Measurements from ENCODE around the gene CCDC47. TPM values are rescaled to one million over a fixed set of nuclear protein-coding genes. Genes with fewer than 3 reads are reported as not detected.

Gene CCDC47
- total RNA-seq, 1 experiment from 2014 or later = 117 TPM

- no peak for TF ChIP-seq ATF3 (IDR thresholded peaks at IDR 0.05)
Observed at GRCh38 chr17:63822537-63822936, 49.1 kb upstream of the CCDC47 start (continued).

GRCh38 chr17:63821804-63822203 is 48.4 kb upstream of the CCDC47 start:
- POLR2A ChIA-PET = no interaction called here
- Histone ChIP-seq H3K79me2 (ENCODE audit: insufficient read depth, low read length) (peaks cover 82% of the 10 kb centered on the region), H3K27ac (ENCODE audit: low read depth, low read length) (no peak overlapping the region)

More at GRCh38 chr17:63821804-63822203, 48.4 kb upstream of the CCDC47 start:
- DNase-seq (ENCODE audit: low read depth, low spot score) (no peak), ATAC-seq (no peak)
- Histone ChIP-seq H3K36me3 (ENCODE audit: control insufficient read depth in 1 of 2, insufficient read depth in 2 of 2, low read length in 2 of 2) (peaks cover 82 to 85% of the 10 kb centered on the region in 2 experiments), H3K9me3 (ENCODE audit: control insufficient read depth in 1 of 2, insufficient read depth in 1 of 2, low read depth in 1 of 2, low read length in 2 of 2) (no peaks in the 10 kb centered on the region), H3K4me1 (ENCODE audit: control insufficient read depth in 1 of 2, insufficient read depth in 2 of 2, low read length in 2 of 2) (peaks cover 4 to 8% of the 10 kb centered on the region in 2 experiments; a peak in 2 of 4 replicates), H4K20me1 (ENCODE audit: insufficient read depth) (peaks cover 8% of the 10 kb centered on the region; the same call in 1 of the 2 replicates), H2AFZ (ENCODE audit: low read depth, low read length, poor library complexity, severe bottlenecking) (no peak overlapping the region), H3K27me3 (ENCODE audit: insufficient read depth, low read length) (no peaks in the 10 kb centered on the region), H3K4me3 (replicated peaks in 1 of 2; ENCODE audit: low read depth in 1 of 2, low read length in 2 of 2) (no peak overlapping the region), H3K9ac (ENCODE audit: low read length) (no peak overlapping the region), H3K9me2 (ENCODE audit: insufficient read depth) (no peaks in the 10 kb centered on the region), H3K4me2 (ENCODE audit: low read length) (no peak overlapping the region)
- no TSS peak for BruUV-seq (replicated peaks)
- intact Hi-C loops (cut with micrococcal nuclease) = no loop called here
- TF ChIP-seq CTCF (IDR thresholded peaks at IDR 0.05 in 2 of 3, conservative IDR thresholded peaks at IDR 0.05 in 1 of 3; ENCODE audit: borderline replicate concordance in 1 of 3, insufficient read depth in 1 of 3, low read depth in 2 of 3, low read length in 2 of 3) = no peak
- 0 out of 2 replicates have a peak, but pooled peaks have one; percentile 23 for TF ChIP-seq SIN3A (IDR thresholded peaks at IDR 0.05; ENCODE audit: low read depth)
- ChIA-PET CTCF (no interaction called here), RAD21 (ENCODE audit: low non-redundant PET in 1 of 2, low total read pairs in 2 of 2, uncharacterized antibody in 2 of 2, unreplicated experiment in 2 of 2) (no interaction called here)
